Gastroesophageal sphincter (tissue), 4 donors: ENCODE measurements around the gene NME5. TPM values are rescaled to one million over a fixed set of nuclear protein-coding genes. Genes with fewer than 3 reads are reported as not detected.

Experiments used
- ATAC-seq: fragments of 150-250 bp; one replicate; pipeline ENCODE4 v1.9.1; 2016; ENCODE audit warnings: mild to moderate bottlenecking, moderate library complexity
- H3K27ac ChIP-seq, 4 donors: fragments of 200-600 bp; sonication (generic) in 3 of 4; 1 replicate in 3 of 4; 2 replicates in 1 of 4; pipeline ENCODE4 v1.5.1; 2016 to 2019
- H3K27me3 ChIP-seq: fragments of 200-600 bp; sonication (generic); one replicate; pipeline ENCODE4 v1.5.1; 2019
- H3K36me3 ChIP-seq, 2 donors: fragments of 200-600 bp; sonication (generic); one replicate each; pipeline ENCODE4 v1.5.1; 2019; ENCODE audit warnings: control low read depth in 1 of 2
- H3K4me1 ChIP-seq, 3 donors: fragments of 200-600 bp; sonication (generic); 1 replicate in 2 of 3; 2 replicates in 1 of 3; pipeline ENCODE4 v1.5.1; 2016 to 2019; ENCODE audit warnings: control low read depth in 2 of 3
- H3K4me3 ChIP-seq, 2 donors: fragments of 200-600 bp; sonication (generic); one replicate each; pipeline ENCODE4 v1.5.1; 2019; ENCODE audit warnings: mild to moderate bottlenecking in 1 of 2, moderate library complexity in 1 of 2
- H3K9me3 ChIP-seq, 3 donors: fragments of 200-600 bp; sonication (generic); one replicate each; pipeline ENCODE4 v1.5.1; 2017 to 2019; ENCODE audit warnings: control low read depth in 2 of 3
- EP300 ChIP-seq: sonication (generic); formaldehyde crosslinking; IDR thresholded peaks from one replicate; pipeline ENCODE4 v1.6.1; 2017; ENCODE audit warnings: antibody characterized with exemption, mild to moderate bottlenecking
- POLR2A ChIP-seq, 2 donors: fragments of 450-650 bp; IDR thresholded peaks; one replicate each; pipeline ENCODE4 v1.6.1; 2017; ENCODE audit warnings: antibody characterized with exemption in 2 of 2, mild to moderate bottlenecking in 2 of 2, moderate library complexity in 1 of 2
- POLR2AphosphoS5 ChIP-seq: sonication (generic); formaldehyde crosslinking; IDR thresholded peaks from one replicate; pipeline ENCODE4 v1.6.1; 2017; ENCODE audit warnings: antibody characterized with exemption
- WGBS, 2 donors: methylation state at CpG; one replicate each; pipeline ENCODE4 v1.1.5; 2018; ENCODE audit warnings: low coverage in 1 of 2; 5-methylcytosine and 5-hydroxymethylcytosine counted together
- total RNA-seq, 4 donors: library from RNA; depleted of rRNA; stranded (reverse); fragments of >200 nt; gene quantifications; one replicate each; pipeline ENCODE4 v1.1.0, GENCODE V29; 2016
- TF ChIP-seq, protein P1 (sequence below), 4 experiments: fragments of 200-600 bp in 2 of 4; fragments of 450-650 bp in 2 of 4; sonication (generic) in 1 of 4; IDR thresholded peaks; one replicate each; pipeline ENCODE4 v1.5.1; 2017 to 2019; ENCODE audit warnings: antibody characterized with exemption in 4 of 4, mild to moderate bottlenecking in 2 of 4, moderate library complexity in 2 of 4

The NME5 gene
- total RNA-seq, 4 donors from 2014 or later, result 1.2 to 10.6 (median 2.8) TPM

DNA sequence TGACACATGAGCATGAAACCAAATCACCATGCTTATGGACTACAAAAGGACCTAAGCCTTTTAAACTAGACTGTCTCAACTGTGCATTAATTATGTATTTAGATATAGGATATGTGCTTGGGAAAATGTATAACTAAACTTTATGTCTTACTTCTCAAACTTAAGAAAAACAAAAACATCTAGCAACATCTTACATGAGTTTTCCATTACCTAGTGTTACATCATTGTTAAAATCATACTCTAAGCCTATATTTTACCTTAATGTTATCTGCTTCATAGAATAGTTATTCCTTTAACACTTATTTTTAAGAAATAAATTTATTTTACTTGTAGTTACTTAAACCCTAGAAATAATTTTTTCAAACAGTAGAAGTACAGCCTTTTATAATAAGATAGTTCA is 24.0 kb downstream of the NME5 start:
- no peak overlapping the region for H3K27ac ChIP-seq
- H3K27me3 ChIP-seq, result no peaks in the 10 kb centered on the region
- H3K4me1 ChIP-seq, result peaks cover 0 to 10% (median 0%) of the 10 kb centered on the region in 3 donors
- no peak overlapping the region for H3K4me3 ChIP-seq
- no peaks in the 10 kb centered on the region for H3K36me3 ChIP-seq
- no peak for TF ChIP-seq POLR2A (IDR thresholded peaks at IDR 0.05)
- TF ChIP-seq, protein P1, sequence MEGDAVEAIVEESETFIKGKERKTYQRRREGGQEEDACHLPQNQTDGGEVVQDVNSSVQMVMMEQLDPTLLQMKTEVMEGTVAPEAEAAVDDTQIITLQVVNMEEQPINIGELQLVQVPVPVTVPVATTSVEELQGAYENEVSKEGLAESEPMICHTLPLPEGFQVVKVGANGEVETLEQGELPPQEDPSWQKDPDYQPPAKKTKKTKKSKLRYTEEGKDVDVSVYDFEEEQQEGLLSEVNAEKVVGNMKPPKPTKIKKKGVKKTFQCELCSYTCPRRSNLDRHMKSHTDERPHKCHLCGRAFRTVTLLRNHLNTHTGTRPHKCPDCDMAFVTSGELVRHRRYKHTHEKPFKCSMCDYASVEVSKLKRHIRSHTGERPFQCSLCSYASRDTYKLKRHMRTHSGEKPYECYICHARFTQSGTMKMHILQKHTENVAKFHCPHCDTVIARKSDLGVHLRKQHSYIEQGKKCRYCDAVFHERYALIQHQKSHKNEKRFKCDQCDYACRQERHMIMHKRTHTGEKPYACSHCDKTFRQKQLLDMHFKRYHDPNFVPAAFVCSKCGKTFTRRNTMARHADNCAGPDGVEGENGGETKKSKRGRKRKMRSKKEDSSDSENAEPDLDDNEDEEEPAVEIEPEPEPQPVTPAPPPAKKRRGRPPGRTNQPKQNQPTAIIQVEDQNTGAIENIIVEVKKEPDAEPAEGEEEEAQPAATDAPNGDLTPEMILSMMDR (IDR thresholded peaks at IDR 0.05), result no peak
- TF ChIP-seq POLR2AphosphoS5, result no peak
- no peak for TF ChIP-seq EP300
- ATAC-seq, result no peak
- H3K9me3 ChIP-seq, result no peaks in the 10 kb centered on the region

DNA sequence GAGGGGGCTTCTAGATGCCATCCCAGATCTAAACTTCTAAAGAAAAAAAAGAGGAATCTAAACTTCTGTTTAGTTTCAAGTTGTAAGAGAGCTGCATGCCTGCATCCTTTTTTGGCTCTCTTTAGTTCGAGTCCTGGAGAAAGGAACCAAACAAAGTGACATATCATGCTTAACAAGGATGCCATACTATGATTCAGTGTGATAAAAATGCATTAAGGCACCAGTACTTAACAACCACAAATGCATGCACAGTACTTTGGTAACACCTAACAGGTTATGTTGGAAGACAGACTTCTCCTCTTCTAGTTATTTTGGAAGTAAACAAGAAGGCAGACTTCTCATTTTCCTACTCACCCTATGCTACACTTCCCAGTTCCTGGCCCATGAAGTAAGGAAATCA is 27.3 kb downstream of the NME5 start:
- no peaks in the 10 kb centered on the region for H3K9me3 ChIP-seq
- WGBS, 2 donors, result 0 to 11% methylated on average over 1 of the region's 1 CpG
- no peak for TF ChIP-seq POLR2AphosphoS5
- TF ChIP-seq POLR2A (IDR thresholded peaks at IDR 0.05), result no peak
- TF ChIP-seq EP300, result no peak
- TF ChIP-seq, protein P1 (IDR thresholded peaks at IDR 0.05), result no peak
- H3K36me3 ChIP-seq, result no peaks in the 10 kb centered on the region
- no peaks in the 10 kb centered on the region for H3K27me3 ChIP-seq
- ATAC-seq, result no peak
- H3K27ac ChIP-seq, result no peak overlapping the region
- peaks cover 0 to 10% (median 0%) of the 10 kb centered on the region in 3 donors for H3K4me1 ChIP-seq
- no peak overlapping the region for H3K4me3 ChIP-seq

DNA sequence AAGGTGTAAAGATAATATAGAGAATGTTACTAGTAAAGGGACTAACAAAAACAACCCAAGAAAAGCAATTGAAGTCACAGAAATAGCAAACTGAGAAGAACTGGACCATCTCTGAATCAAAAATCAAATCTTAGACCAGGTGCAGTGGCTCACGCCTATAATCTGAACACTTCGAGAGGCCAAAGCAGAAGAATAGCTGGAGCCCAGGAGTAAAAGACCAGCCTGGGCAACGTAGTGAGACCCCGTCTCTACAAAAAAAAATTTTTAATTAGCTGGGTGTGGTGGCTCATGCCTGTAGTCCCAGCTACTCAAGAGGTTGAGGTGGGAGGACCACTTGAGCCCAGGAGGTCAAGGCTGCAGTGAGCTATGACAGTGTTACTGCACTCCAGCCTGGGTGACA is 28.0 kb downstream of the NME5 start:
- no peaks in the 10 kb centered on the region for H3K36me3 ChIP-seq
- H3K4me1 ChIP-seq, result peaks cover 0 to 10% (median 0%) of the 10 kb centered on the region in 3 donors
- TF ChIP-seq, protein P1 (IDR thresholded peaks at IDR 0.05), result no peak
- TF ChIP-seq POLR2A (IDR thresholded peaks at IDR 0.05) (no peak), EP300 (no peak), POLR2AphosphoS5 (no peak)
- H3K9me3 ChIP-seq, result no peaks in the 10 kb centered on the region
- no peak for ATAC-seq
- H3K27ac ChIP-seq, result no peak overlapping the region
- no peaks in the 10 kb centered on the region for H3K27me3 ChIP-seq
- no peak overlapping the region for H3K4me3 ChIP-seq
- WGBS, 2 donors, result 75 to 77% methylated on average over 2 to 4 of the region's 4 CpGs

DNA sequence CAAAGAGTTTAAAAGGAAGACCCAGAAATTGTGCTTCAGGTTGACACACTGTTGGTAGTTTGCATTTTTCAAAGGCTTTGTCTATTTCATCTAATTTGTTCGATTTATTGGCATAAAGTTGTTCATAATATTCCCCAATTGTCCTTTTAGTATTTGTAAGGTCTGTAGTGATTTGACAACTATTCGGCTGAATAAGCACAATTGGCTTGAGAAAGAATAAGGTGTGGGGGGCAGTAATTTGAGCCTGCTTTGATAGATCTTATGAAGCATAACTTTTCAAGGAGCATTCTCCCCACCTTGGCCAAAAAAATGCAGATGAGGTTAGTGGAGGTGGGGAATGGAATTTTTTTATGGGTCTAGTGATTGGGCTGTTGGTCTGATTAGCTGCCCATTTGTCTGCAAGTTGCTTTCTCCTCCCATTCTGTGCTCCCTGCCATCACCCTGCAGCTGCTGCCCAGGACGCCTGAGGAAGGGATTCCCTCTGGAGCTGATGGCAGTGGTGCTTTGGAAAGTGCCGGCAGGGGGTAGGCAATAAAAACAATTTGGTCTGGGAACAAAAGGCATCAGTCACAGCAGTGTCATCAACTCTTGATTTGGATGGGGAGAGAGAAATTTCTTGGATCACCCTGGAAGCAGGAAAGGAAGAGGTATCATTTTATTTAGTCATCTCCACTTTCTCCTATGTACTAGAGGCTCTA is 28.8 kb downstream of the NME5 start:
- Histone ChIP-seq H3K27me3 (no peaks in the 10 kb centered on the region), H3K4me3 (no peak overlapping the region), H3K27ac (no peak overlapping the region), H3K4me1 (peaks cover 0 to 10% (median 0%) of the 10 kb centered on the region in 3 donors), H3K36me3 (no peaks in the 10 kb centered on the region), H3K9me3 (no peaks in the 10 kb centered on the region)
- no peak for ATAC-seq
- WGBS, 2 donors, result 48 to 66% methylated on average over 4 of the region's 4 CpGs
- TF ChIP-seq, protein P1 (IDR thresholded peaks at IDR 0.05), result no peak
- TF ChIP-seq EP300, result no peak
- no peak for TF ChIP-seq POLR2A (IDR thresholded peaks at IDR 0.05)
- TF ChIP-seq POLR2AphosphoS5, result no peak
